Astrocyte of the spinal cord (primary cell): Measurements from ENCODE around the gene KCNMB3.
A peak's percentile ranks its signal among the peaks of the same experiment; 100 is the strongest.
"Not testable (repeated sequence)": the region's sequence is repeated elsewhere in the genome, so short reads cannot be mapped to it uniquely, and the experiment has no call there.

ENCODE experiments used
- DNase-seq: peaks from one replicate; pipeline ENCODE4 v3.0.0; 2011; ENCODE audit warnings: low read depth, low spot score
- H3K4me3 ChIP-seq: 2 replicates; pipeline ENCODE4 v1.5.1; 2011; ENCODE audit warnings: low read depth, mild to moderate bottlenecking, low read length, moderate library complexity
- CTCF ChIP-seq: IDR thresholded peaks from 2 replicates; pipeline ENCODE4 v1.5.1; 2012; ENCODE audit warnings: low read depth, mild to moderate bottlenecking, low read length, inconsistent platforms
- in situ Hi-C: cut with HindIII; loops from 2 replicates; pipeline ENCODE4 v1.10.0; 2017; ENCODE audit warnings: low sequenced_read_pairs

KCNMB3 gene

GRCh38 chr3:179276001-179276400, 25.1 kb upstream of the KCNMB3 start:
- in situ Hi-C loops = no loop called here
- no peak for DNase-seq
- no peak overlapping the region for H3K4me3 ChIP-seq
- no peak for TF ChIP-seq CTCF

- DNase-seq, in situ Hi-C loops, H3K4me3 ChIP-seq: not testable (repeated sequence)
Observed at GRCh38 chr3:179274434-179274833, 23.5 kb upstream of the KCNMB3 start.

- TF ChIP-seq CTCF = peak; percentile 44
- peak; percentile 19 for DNase-seq
- H3K4me3 ChIP-seq = no peak overlapping the region
- in situ Hi-C loops = no loop called here
Observed at GRCh38 chr3:179272385-179272784, 21.5 kb upstream of the KCNMB3 start.

- in situ Hi-C loops = no loop called here
Observed at GRCh38 chr3:179269152-179269707, 18.3 kb upstream of the KCNMB3 start.

GRCh38 chr3:179268400-179269051, 17.6 kb upstream of the KCNMB3 start:
- no peak for DNase-seq
- H3K4me3 ChIP-seq = no peak overlapping the region
- TF ChIP-seq CTCF = no peak
- in situ Hi-C loops = no loop called here

More at GRCh38 chr3:179269152-179269707, 18.3 kb upstream of the KCNMB3 start:
- DNase-seq = no peak
- TF ChIP-seq CTCF = no peak
- H3K4me3 ChIP-seq = no peak overlapping the region

GRCh38 chr3:179266701-179267211, 15.8 kb upstream of the KCNMB3 start:
- DNase-seq = no peak
- in situ Hi-C loops = no loop called here
- TF ChIP-seq CTCF = no peak
- H3K4me3 ChIP-seq = no peak overlapping the region

GRCh38 chr3:179265875-179266274, 15.0 kb upstream of the KCNMB3 start:
- no peak for DNase-seq
- no peak for TF ChIP-seq CTCF
- no peak overlapping the region for H3K4me3 ChIP-seq
- in situ Hi-C loops = no loop called here
